Endodermal cell (in vitro differentiated cells): ENCODE results near the gene LIMK1. TPM values are rescaled to one million over a fixed set of nuclear protein-coding genes. Genes with fewer than 3 reads are reported as not detected.
A peak's percentile ranks its signal among the peaks of the same experiment; 100 is the strongest.
"Not testable (repeated sequence)": the region's sequence is repeated elsewhere in the genome, so short reads cannot be mapped to it uniquely, and the experiment has no call there.

Experiments
- DNase-seq: peaks from one replicate; pipeline ENCODE4 v3.0.0-alpha.2; 2017
- H3K27ac ChIP-seq: 2 replicates; pipeline ENCODE4 v1.5.1; 2013; ENCODE audit warnings: mild to moderate bottlenecking, low read depth, low read length, moderate library complexity
- H3K27me3 ChIP-seq: 2 replicates; pipeline ENCODE4 v1.6.1; 2013; ENCODE audit warnings: mild to moderate bottlenecking, low read length, moderate library complexity; ENCODE audit not compliant: insufficient read depth, control insufficient read depth, poor library complexity, severe bottlenecking
- H3K36me3 ChIP-seq: 2 replicates; pipeline ENCODE4 v1.7.0; 2013; ENCODE audit warnings: mild to moderate bottlenecking, low read length, moderate library complexity; ENCODE audit not compliant: control insufficient read depth, insufficient read depth
- H3K4me1 ChIP-seq: one replicate; pipeline ENCODE4 v1.7.0; 2013; ENCODE audit warnings: low read length; ENCODE audit not compliant: control insufficient read depth, insufficient read depth
- H3K4me3 ChIP-seq: 2 replicates; pipeline ENCODE4 v1.5.1; 2013; ENCODE audit warnings: mild to moderate bottlenecking, low read length, moderate library complexity
- H3K9ac ChIP-seq: 2 replicates; pipeline ENCODE4 v1.6.1; 2013; ENCODE audit warnings: mild to moderate bottlenecking, low read length, moderate library complexity; ENCODE audit not compliant: poor library complexity, severe bottlenecking; ENCODE audit errors: extremely low read depth
- H3K9me3 ChIP-seq: 2 replicates; pipeline ENCODE4 v1.6.1; 2013; ENCODE audit warnings: mild to moderate bottlenecking, low read length, moderate library complexity; ENCODE audit not compliant: control insufficient read depth
- H3K27ac Mint-ChIP-seq: 2 replicates; pipeline ENCODE4 v1.8.0; 2020; ENCODE audit warnings: mixed read lengths
- H3K27me3 Mint-ChIP-seq: 2 replicates; pipeline ENCODE4 v1.8.0; 2021; ENCODE audit warnings: mild to moderate bottlenecking, mixed read lengths; ENCODE audit not compliant: insufficient read depth
- H3K36me3 Mint-ChIP-seq: 2 replicates; pipeline ENCODE4 v1.8.0; 2020; ENCODE audit warnings: low read depth, mixed read lengths
- H3K4me1 Mint-ChIP-seq: 2 replicates; pipeline ENCODE4 v1.8.0; 2020; ENCODE audit warnings: mixed read lengths
- H3K4me3 Mint-ChIP-seq: 2 replicates; pipeline ENCODE4 v1.8.0; 2020; ENCODE audit warnings: mild to moderate bottlenecking, moderate library complexity, mixed read lengths
- H3K9me3 Mint-ChIP-seq: 2 replicates; pipeline ENCODE4 v1.8.0; 2020; ENCODE audit warnings: mild to moderate bottlenecking, mixed read lengths
- WGBS, 2 experiments: methylation state at CpG; one replicate each; pipeline versions ENCODE4 v1.1.5 to v1.1.7; 2013; ENCODE audit warnings: missing lambda C conversion rate in 2 of 2, mixed read lengths in 1 of 2; ENCODE audit not compliant: insufficient coverage in 1 of 2, insufficient read length in 1 of 2; 5-methylcytosine and 5-hydroxymethylcytosine counted together
- total RNA-seq, 2 donors: library from RNA; stranded (reverse); fragmentation: NEBNext Ultra II Directional in 1 of 2; extraction: Animal tissue kit (Norgen Biotek cat#: 25700) in 1 of 2; gene quantifications; 2 replicates in 1 of 2; 3 replicates in 1 of 2; pipeline ENCODE4 v1.2.1, GENCODE V29; 2021
- TF ChIP-seq, protein P1 (sequence below): fragments of 200-600 bp; sonication (generic); conservative IDR thresholded peaks from 2 replicates; pipeline ENCODE4 v1.5.0; 2021; ENCODE audit warnings: antibody characterized with exemption, mild to moderate bottlenecking

Gene LIMK1
- total RNA-seq, 2 donors from 2014 or later = 83.9 TPM

DNA sequence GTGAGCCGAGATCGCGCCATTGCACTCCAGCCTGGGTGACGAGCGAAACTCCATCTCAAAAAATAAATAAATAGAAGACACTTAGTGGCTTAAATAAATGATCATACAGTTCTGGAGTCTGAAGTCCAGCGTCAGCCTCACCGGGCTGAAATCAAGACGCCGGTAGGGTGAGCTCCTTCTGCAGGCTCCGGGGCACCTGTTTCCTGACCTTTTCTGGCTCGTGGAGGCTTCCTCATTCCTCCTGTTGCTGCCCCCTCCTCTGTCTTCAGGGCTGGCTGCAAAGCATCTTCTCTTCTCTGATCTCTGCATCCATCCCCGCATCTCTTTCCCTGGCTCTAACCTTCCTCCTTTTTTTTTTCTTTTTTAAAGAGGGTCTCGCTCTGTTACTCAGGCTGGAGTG is 32.8 kb downstream of the LIMK1 start:
- H3K36me3 ChIP-seq = peaks cover 38% of the 10 kb centered on the region
- H3K9ac ChIP-seq = no peak overlapping the region
- H3K27me3 ChIP-seq = no peaks in the 10 kb centered on the region
- no peak for DNase-seq
- H3K27ac Mint-ChIP-seq = no peak overlapping the region
- WGBS, 2 experiments = 94 to 96% methylated on average over 6 to 11 of the region's 13 CpGs
- H3K4me3 ChIP-seq = no peak overlapping the region
- H3K27me3 Mint-ChIP-seq = no peaks in the 10 kb centered on the region
- TF ChIP-seq, protein P1, sequence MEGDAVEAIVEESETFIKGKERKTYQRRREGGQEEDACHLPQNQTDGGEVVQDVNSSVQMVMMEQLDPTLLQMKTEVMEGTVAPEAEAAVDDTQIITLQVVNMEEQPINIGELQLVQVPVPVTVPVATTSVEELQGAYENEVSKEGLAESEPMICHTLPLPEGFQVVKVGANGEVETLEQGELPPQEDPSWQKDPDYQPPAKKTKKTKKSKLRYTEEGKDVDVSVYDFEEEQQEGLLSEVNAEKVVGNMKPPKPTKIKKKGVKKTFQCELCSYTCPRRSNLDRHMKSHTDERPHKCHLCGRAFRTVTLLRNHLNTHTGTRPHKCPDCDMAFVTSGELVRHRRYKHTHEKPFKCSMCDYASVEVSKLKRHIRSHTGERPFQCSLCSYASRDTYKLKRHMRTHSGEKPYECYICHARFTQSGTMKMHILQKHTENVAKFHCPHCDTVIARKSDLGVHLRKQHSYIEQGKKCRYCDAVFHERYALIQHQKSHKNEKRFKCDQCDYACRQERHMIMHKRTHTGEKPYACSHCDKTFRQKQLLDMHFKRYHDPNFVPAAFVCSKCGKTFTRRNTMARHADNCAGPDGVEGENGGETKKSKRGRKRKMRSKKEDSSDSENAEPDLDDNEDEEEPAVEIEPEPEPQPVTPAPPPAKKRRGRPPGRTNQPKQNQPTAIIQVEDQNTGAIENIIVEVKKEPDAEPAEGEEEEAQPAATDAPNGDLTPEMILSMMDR = no peak
- no peak overlapping the region for H3K27ac ChIP-seq
- H3K9me3 Mint-ChIP-seq = peaks cover 4% of the 10 kb centered on the region
- H3K4me1 ChIP-seq = no peaks in the 10 kb centered on the region
- H3K4me1 Mint-ChIP-seq = no peaks in the 10 kb centered on the region
- no peaks in the 10 kb centered on the region for H3K9me3 ChIP-seq
- no peak overlapping the region for H3K4me3 Mint-ChIP-seq
- H3K36me3 Mint-ChIP-seq = peaks cover 58% of the 10 kb centered on the region

DNA sequence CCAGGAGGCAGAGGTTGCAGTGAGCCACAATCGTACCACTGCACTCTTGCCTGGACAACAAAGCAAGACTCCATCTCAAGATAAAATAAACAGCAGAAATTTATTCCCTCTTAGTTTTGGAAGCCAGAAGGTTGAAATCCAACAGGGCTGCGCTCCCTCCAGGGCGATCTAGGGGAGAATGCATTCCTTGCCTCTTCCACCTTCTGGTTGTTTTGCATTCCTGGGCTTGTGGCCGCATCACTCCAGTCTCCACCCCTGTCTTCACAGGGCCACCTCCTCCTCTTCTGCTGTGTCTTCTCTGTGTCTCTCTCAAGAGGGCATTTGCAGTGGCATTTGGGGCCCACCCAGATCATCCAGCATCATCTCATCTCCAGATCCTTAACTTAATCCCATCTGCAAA is 36.2 kb downstream of the LIMK1 start:
- DNase-seq = no peak
- no peaks in the 10 kb centered on the region for H3K27me3 ChIP-seq
- WGBS, 2 experiments = 95 to 96% methylated on average over 3 to 4 of the region's 4 CpGs
- H3K36me3 Mint-ChIP-seq = peaks cover 51% of the 10 kb centered on the region
- TF ChIP-seq, protein P1 = no peak
- no peak overlapping the region for H3K4me3 ChIP-seq
- H3K27ac Mint-ChIP-seq = no peak overlapping the region
- no peaks in the 10 kb centered on the region for H3K9me3 ChIP-seq
- no peaks in the 10 kb centered on the region for H3K4me1 ChIP-seq
- H3K9ac ChIP-seq = no peak overlapping the region
- no peak overlapping the region for H3K4me3 Mint-ChIP-seq
- no peak overlapping the region for H3K27ac ChIP-seq
- H3K9me3 Mint-ChIP-seq = peaks cover 4% of the 10 kb centered on the region
- no peaks in the 10 kb centered on the region for H3K4me1 Mint-ChIP-seq
- no peaks in the 10 kb centered on the region for H3K27me3 Mint-ChIP-seq
- peaks cover 31% of the 10 kb centered on the region for H3K36me3 ChIP-seq

DNA sequence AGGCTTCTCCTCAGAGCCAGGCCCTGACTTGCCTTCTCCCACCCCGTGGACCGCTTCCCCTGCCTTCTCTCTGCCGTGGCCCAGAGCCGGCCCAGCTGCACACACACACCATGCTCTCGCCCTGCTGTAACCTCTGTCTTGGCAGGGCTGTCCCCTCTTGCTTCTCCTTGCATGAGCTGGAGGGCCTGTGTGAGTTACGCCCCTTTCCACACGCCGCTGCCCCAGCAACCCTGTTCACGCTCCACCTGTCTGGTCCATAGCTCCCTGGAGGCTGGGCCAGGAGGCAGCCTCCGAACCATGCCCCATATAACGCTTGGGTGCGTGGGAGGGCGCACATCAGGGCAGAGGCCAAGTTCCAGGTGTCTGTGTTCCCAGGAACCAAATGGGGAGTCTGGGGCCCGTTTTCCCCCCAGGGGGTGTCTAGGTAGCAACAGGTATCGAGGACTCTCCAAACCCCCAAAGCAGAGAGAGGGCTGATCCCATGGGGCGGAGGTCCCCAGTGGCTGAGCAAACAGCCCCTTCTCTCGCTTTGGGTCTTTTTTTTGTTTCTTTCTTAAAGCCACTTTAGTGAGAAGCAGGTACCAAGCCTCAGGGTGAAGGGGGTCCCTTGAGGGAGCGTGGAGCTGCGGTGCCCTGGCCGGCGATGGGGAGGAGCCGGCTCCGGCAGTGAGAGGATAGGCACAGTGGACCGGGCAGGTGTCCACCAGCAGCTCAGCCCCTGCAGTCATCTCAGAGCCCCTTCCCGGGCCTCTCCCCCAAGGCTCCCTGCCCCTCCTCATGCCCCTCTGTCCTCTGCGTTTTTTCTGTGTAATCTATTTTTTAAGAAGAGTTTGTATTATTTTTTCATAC is 38.0 kb downstream of the LIMK1 start:
- H3K4me3 ChIP-seq = no peak overlapping the region
- no peaks in the 10 kb centered on the region for H3K27me3 ChIP-seq
- Mint-ChIP-seq H3K36me3 (peaks cover 41% of the 10 kb centered on the region), H3K27me3 (no peaks in the 10 kb centered on the region), H3K9me3 (peaks cover 4% of the 10 kb centered on the region), H3K4me1 (no peaks in the 10 kb centered on the region), H3K4me3 (no peak overlapping the region), H3K27ac (peak overlapping the region; percentile 36)
- 92 to 96% methylated on average over 19 to 26 of the region's 26 CpGs for WGBS, 2 experiments
- H3K9me3 ChIP-seq = no peaks in the 10 kb centered on the region
- no peak for DNase-seq
- no peak overlapping the region for H3K9ac ChIP-seq
- no peaks in the 10 kb centered on the region for H3K4me1 ChIP-seq
- TF ChIP-seq, protein P1 = no peak
- no peak overlapping the region for H3K27ac ChIP-seq
- H3K36me3 ChIP-seq = peaks cover 25% of the 10 kb centered on the region

DNA sequence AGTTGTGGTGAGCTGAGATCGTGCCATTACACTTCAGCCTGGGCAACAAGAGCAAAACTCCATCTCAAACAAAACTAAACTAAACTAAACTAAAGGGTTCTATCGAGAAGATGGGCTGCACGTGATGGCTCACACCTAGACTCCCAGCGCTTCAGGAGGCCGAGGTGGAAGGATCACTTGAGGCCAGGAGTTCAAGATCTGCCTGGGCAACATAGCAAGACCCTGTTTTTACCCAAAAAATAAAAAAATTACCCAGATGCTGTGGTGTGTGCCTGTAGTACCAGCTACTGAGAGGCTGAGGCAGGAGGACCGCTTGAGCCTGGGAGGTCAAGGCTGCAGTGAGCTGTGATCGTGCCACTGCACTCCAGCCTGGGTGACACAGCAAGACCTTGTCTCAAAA is 40.3 kb downstream of the LIMK1 start:
- peaks cover 22% of the 10 kb centered on the region for H3K36me3 Mint-ChIP-seq
- H3K36me3 ChIP-seq = peaks cover 13% of the 10 kb centered on the region
- H3K9ac ChIP-seq, H3K4me1 Mint-ChIP-seq, DNase-seq, H3K27me3 ChIP-seq, H3K9me3 ChIP-seq, H3K27ac Mint-ChIP-seq, H3K27me3 Mint-ChIP-seq, H3K9me3 Mint-ChIP-seq, H3K4me1 ChIP-seq, H3K4me3 Mint-ChIP-seq, H3K27ac ChIP-seq, H3K4me3 ChIP-seq: not testable (repeated sequence)
- WGBS, 2 experiments = 92 to 95% methylated on average over 7 of the region's 7 CpGs
